HG03432 (cell line): Measurements from ENCODE around the gene HRK.
"Not testable (repeated sequence)": the region's sequence is repeated elsewhere in the genome, so short reads cannot be mapped to it uniquely, and the experiment has no call there.

Source experiments
- ATAC-seq: cut with Tn5 transposase; IDR thresholded peaks from one replicate; pipeline ENCODE4 v1.9.1; 2021; ENCODE audit warnings: mild to moderate bottlenecking, moderate library complexity; ENCODE audit not compliant: unreplicated experiment

The HRK gene

GRCh38 chr12:116821291-116821690, 60.0 kb downstream of the HRK start:
- no peak for ATAC-seq

GRCh38 chr12:116820064-116820656, 61.1 kb downstream of the HRK start:
- ATAC-seq = no peak

- ATAC-seq = peak; percentile 90
These were observed 62.1 kb downstream of the HRK start for GRCh38 chr12:116818948-116819832.

- no peak for ATAC-seq
These were observed 62.8 kb downstream of the HRK start for GRCh38 chr12:116818341-116818856.

- ATAC-seq = not testable (repeated sequence)
These were observed 66.5 kb downstream of the HRK start for GRCh38 chr12:116814766-116815165.

GRCh38 chr12:116813271-116814041, 67.8 kb downstream of the HRK start:
- no peak for ATAC-seq

- ATAC-seq = no peak
These were observed 69.0 kb downstream of the HRK start for GRCh38 chr12:116812238-116812637.

- ATAC-seq = no peak
These were observed 72.8 kb downstream of the HRK start for GRCh38 chr12:116808113-116809105.

GRCh38 chr12:116807546-116807945, 73.7 kb downstream of the HRK start:
- ATAC-seq = no peak

GRCh38 chr12:116806845-116807440, 74.3 kb downstream of the HRK start:
- ATAC-seq = no peak
